Measurements from ENCODE around the gene LRATD1. TPM values are rescaled to one million over a fixed set of nuclear protein-coding genes. Genes with fewer than 3 reads are reported as not detected.

LRATD1 gene
- total and polyA plus RNA-seq, 9 of the 15 experiments (the other 6 are each of a cell fraction or from before 2014, with no cell fraction given), result 0.36 to 6.5 (median 2.8) TPM

DNA sequence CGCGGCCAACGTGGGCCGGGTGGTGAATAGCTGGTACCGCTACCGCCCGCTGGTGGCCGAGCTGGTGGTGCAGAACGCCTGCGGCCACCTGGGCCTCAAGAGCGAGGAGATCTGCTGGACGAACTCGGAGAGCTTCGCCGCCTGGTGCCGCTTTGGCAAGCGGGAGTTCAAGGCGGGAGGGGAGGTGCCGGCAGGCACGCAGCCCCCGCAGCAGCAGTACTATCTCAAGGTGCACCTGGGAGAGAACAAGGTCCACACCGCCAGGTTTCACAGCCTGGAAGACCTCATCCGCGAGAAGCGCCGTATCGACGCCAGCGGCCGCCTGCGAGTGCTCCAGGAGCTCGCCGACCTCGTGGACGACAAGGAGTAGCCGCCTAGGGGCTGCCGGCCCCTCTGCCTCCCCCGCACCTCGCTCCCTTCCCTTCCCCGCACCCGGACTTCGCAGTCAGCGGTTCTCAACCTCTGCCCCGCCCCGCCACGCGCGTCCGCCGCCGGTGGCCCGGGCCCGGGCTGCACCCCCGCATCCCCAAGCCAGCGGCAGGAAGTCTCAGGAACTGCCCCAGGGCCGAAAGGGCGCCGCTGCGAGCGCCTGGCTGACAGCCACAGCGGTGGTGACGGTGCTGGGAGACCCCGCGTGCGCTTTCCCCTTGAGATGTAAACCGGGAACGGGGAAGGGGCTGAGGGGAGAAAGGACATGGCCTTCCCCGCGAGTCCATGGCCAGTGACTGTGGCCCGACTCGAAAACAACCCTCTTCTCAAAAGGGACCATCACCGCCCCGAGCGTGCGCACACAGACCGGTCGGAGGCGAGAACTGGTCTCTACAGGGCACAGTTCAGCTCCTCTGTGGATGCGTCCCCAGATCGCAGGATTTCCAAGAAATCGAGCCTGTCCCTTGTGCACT is 2.2 kb downstream of the LRATD1 start (continued):
- TF ChIP-seq, protein P1, sequence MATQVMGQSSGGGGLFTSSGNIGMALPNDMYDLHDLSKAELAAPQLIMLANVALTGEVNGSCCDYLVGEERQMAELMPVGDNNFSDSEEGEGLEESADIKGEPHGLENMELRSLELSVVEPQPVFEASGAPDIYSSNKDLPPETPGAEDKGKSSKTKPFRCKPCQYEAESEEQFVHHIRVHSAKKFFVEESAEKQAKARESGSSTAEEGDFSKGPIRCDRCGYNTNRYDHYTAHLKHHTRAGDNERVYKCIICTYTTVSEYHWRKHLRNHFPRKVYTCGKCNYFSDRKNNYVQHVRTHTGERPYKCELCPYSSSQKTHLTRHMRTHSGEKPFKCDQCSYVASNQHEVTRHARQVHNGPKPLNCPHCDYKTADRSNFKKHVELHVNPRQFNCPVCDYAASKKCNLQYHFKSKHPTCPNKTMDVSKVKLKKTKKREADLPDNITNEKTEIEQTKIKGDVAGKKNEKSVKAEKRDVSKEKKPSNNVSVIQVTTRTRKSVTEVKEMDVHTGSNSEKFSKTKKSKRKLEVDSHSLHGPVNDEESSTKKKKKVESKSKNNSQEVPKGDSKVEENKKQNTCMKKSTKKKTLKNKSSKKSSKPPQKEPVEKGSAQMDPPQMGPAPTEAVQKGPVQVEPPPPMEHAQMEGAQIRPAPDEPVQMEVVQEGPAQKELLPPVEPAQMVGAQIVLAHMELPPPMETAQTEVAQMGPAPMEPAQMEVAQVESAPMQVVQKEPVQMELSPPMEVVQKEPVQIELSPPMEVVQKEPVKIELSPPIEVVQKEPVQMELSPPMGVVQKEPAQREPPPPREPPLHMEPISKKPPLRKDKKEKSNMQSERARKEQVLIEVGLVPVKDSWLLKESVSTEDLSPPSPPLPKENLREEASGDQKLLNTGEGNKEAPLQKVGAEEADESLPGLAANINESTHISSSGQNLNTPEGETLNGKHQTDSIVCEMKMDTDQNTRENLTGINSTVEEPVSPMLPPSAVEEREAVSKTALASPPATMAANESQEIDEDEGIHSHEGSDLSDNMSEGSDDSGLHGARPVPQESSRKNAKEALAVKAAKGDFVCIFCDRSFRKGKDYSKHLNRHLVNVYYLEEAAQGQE (IDR thresholded peaks at IDR 0.05; ENCODE audit: borderline replicate concordance), result peak; percentile 17; the same call in 1 of the 2 replicates
- TF ChIP-seq, protein P1 (CRISPR knock-in tag; IDR thresholded peaks at IDR 0.05; ENCODE audit: low read depth), result no peak
- TF ChIP-seq KHSRP (IDR thresholded peaks at IDR 0.05), result no peak
- TF ChIP-seq, protein P2, sequence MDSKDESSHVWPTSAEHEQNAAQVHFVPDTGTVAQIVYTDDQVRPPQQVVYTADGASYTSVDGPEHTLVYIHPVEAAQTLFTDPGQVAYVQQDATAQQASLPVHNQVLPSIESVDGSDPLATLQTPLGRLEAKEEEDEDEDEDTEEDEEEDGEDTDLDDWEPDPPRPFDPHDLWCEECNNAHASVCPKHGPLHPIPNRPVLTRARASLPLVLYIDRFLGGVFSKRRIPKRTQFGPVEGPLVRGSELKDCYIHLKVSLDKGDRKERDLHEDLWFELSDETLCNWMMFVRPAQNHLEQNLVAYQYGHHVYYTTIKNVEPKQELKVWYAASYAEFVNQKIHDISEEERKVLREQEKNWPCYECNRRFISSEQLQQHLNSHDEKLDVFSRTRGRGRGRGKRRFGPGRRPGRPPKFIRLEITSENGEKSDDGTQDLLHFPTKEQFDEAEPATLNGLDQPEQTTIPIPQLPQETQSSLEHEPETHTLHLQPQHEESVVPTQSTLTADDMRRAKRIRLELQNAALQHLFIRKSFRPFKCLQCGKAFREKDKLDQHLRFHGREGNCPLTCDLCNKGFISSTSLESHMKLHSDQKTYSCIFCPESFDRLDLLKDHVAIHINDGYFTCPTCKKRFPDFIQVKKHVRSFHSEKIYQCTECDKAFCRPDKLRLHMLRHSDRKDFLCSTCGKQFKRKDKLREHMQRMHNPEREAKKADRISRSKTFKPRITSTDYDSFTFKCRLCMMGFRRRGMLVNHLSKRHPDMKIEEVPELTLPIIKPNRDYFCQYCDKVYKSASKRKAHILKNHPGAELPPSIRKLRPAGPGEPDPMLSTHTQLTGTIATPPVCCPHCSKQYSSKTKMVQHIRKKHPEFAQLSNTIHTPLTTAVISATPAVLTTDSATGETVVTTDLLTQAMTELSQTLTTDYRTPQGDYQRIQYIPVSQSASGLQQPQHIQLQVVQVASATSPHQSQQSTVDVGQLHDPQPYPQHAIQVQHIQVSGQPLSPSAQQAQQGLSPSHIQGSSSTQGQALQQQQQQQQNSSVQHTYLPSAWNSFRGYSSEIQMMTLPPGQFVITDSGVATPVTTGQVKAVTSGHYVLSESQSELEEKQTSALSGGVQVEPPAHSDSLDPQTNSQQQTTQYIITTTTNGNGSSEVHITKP (IDR thresholded peaks at IDR 0.05; ENCODE audit: partially characterized antibody), result no peak
- peak; percentile 54 for TF ChIP-seq CCNT2 (IDR thresholded peaks at IDR 0.05; ENCODE audit: borderline replicate concordance, extremely low read depth, insufficient read length, low read depth, low read length)
- no peak for TF ChIP-seq ZC3H4 (CRISPR knock-in tag; IDR thresholded peaks at IDR 0.05; ENCODE audit: borderline replicate concordance)
- TF ChIP-seq, protein P3, sequence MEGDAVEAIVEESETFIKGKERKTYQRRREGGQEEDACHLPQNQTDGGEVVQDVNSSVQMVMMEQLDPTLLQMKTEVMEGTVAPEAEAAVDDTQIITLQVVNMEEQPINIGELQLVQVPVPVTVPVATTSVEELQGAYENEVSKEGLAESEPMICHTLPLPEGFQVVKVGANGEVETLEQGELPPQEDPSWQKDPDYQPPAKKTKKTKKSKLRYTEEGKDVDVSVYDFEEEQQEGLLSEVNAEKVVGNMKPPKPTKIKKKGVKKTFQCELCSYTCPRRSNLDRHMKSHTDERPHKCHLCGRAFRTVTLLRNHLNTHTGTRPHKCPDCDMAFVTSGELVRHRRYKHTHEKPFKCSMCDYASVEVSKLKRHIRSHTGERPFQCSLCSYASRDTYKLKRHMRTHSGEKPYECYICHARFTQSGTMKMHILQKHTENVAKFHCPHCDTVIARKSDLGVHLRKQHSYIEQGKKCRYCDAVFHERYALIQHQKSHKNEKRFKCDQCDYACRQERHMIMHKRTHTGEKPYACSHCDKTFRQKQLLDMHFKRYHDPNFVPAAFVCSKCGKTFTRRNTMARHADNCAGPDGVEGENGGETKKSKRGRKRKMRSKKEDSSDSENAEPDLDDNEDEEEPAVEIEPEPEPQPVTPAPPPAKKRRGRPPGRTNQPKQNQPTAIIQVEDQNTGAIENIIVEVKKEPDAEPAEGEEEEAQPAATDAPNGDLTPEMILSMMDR (IDR thresholded peaks at IDR 0.05 in 2 of 3, conservative IDR thresholded peaks at IDR 0.05 in 1 of 3; ENCODE audit: insufficient read depth in 2 of 3, low read depth in 1 of 3, low read length in 3 of 3), result peak; percentile 50 to 66 (median 53)
- TF ChIP-seq NRF1 (conservative IDR thresholded peaks at IDR 0.05 in 1 of 2, IDR thresholded peaks at IDR 0.05 in 1 of 2), result peak; percentile 57 to 71
- TF ChIP-seq PML (IDR thresholded peaks at IDR 0.05; ENCODE audit: low read length), result no peak
- TF ChIP-seq GABPB2 (CRISPR knock-in tag; conservative IDR thresholded peaks at IDR 0.05), result no peak
- no peak for TF ChIP-seq HNRNPK (IDR thresholded peaks at IDR 0.05; ENCODE audit: low read depth, low read length, poor library complexity, severe bottlenecking)
- TF ChIP-seq MCM3 (IDR thresholded peaks at IDR 0.05), result no peak
- no peak for TF ChIP-seq ZBTB1 (CRISPR knock-in tag; IDR thresholded peaks at IDR 0.05; ENCODE audit: borderline replicate concordance, low read depth)

Data from K562 (cell line).